Fibroblast of mammary gland (primary cell): ENCODE data around the gene SRMS.

Experiments used
- DNase-seq: peaks from one replicate; pipeline ENCODE4 v3.0.0-alpha.2; 2010; ENCODE audit warnings: low read depth
- H3K4me3 ChIP-seq: 2 replicates; pipeline ENCODE4 v1.5.1; 2011; ENCODE audit warnings: low read depth, mild to moderate bottlenecking, low read length, moderate library complexity; ENCODE audit not compliant: control insufficient read depth
- TF ChIP-seq, protein P1 (sequence below): conservative IDR thresholded peaks from 2 replicates; pipeline ENCODE4 v1.5.1; 2011; ENCODE audit warnings: low read depth, low read length, inconsistent platforms; ENCODE audit not compliant: control insufficient read depth, insufficient read depth

The SRMS gene

DNA sequence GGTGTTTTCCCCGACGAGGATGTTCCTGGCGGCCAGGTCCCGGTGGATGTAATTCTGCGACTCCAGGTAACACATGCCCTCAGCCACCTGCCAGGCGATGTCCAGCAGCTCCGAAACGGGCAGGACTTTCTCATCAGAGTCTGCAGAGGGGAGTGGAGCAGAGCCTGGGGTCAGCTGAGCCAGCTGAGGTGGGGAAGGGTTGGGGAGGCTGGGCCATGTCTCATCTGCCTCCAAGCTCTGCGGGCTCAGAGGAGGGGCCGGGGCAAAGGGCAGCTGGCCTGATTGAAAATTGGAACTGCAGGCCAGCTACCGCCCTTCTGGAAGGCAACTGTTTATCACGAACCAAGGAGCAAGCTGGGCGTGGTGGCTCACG lies 16.8 kb downstream of the SRMS start:
- DNase-seq: no peak
- H3K4me3 ChIP-seq: no peak overlapping the region
- TF ChIP-seq, protein P1, sequence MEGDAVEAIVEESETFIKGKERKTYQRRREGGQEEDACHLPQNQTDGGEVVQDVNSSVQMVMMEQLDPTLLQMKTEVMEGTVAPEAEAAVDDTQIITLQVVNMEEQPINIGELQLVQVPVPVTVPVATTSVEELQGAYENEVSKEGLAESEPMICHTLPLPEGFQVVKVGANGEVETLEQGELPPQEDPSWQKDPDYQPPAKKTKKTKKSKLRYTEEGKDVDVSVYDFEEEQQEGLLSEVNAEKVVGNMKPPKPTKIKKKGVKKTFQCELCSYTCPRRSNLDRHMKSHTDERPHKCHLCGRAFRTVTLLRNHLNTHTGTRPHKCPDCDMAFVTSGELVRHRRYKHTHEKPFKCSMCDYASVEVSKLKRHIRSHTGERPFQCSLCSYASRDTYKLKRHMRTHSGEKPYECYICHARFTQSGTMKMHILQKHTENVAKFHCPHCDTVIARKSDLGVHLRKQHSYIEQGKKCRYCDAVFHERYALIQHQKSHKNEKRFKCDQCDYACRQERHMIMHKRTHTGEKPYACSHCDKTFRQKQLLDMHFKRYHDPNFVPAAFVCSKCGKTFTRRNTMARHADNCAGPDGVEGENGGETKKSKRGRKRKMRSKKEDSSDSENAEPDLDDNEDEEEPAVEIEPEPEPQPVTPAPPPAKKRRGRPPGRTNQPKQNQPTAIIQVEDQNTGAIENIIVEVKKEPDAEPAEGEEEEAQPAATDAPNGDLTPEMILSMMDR: no peak

DNA sequence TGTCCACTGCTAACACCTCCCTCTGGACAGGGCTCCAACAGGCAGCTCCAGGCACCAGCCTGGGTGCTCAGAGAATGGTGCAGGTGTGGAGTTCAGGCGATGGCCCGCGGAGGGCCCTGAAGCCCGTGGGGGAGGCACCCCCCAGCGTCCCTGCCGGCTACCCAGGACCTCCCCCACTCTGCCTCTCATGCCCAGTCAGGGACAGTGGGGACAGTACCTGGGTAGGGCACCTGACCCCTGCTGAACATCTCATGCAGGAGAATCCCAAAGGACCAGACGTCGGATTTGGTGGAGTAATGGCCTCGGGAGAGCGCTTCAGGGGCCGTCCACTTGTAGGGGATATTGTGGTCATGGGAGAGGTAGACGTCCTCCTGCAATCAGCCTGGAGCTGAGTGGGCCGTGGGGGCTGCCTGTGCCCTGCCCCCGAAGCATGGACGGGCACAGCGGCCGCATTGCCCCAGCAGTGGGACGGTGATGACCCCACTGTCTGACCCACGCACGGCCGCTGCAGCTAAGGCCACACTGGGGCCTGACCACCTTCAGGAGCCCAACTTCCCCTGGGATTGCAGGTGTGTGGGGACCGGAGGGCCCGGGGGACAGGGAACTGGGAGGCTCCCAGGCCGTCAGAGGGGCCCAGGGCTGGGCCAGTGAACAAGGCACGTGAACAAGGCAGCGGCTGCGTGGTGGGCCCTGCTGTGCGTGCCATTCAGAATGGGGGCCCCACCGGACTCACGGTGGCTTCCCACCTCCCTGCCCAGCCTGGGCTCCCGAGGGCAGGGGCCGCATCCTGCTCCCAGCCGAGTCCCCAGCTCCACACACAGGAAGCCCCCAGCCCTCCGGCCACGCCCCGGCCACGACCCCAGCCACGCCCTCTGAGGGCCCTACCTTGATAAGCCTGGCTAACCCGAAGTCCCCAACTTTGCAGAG lies 17.4 kb downstream of the SRMS start:
- DNase-seq: no peak
- no peak overlapping the region for H3K4me3 ChIP-seq
- TF ChIP-seq, protein P1: no peak

DNA sequence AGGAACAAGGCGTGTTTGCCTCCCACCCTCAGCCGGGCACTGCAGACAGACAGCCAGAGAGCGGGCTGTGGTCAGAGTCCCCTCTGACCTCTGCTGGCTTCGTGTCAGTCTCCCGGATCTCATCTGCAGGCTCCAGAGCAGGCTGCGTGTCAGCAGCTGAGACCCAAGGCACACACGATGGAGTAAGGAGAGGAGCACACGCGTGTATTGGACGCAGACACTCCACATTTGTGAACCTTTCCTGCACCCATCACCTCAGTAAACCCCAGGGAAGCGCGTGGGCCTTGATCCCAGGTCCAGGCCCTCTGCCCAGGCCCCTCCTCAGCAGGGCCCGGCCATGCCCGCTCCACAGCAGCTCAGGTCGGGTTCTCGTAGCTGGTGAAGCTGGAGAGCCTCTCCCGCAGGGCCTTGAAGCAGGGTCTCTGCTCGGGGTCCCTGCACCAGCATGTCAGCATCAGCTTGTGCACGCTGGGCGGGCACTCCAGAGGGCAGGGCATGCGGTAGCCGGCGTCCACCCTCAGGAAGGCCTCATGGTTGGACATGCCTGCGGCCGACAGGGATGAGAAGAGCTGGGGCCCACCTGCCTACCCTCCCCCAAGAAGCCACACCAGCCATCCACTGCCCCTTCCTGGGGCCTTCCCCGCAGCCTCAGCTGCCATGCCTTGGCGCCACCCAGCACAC lies 18.2 kb downstream of the SRMS start:
- TF ChIP-seq, protein P1: no peak
- no peak overlapping the region for H3K4me3 ChIP-seq
- no peak for DNase-seq

DNA sequence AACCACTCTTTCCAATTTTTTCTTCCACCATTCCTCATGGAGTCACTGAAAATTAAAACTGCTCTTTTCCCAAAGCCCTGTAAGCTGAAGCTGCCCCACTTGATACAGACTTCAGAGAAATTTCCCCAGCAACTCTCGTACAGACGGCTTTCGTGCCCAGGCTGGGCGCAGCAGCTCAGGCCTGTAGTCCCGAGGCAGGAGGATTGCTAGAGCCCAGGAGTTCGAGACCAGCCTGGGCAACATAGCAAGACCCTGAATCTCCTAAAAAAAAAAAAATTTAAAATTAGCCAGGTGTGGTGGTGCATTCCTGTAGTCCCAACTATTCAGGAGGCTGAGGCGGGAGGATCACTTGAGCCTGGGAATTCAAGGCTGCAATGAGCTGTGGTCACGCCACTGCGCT lies 20.4 kb downstream of the SRMS start:
- DNase-seq: no peak
- H3K4me3 ChIP-seq: no peak overlapping the region
- TF ChIP-seq, protein P1: no peak

DNA sequence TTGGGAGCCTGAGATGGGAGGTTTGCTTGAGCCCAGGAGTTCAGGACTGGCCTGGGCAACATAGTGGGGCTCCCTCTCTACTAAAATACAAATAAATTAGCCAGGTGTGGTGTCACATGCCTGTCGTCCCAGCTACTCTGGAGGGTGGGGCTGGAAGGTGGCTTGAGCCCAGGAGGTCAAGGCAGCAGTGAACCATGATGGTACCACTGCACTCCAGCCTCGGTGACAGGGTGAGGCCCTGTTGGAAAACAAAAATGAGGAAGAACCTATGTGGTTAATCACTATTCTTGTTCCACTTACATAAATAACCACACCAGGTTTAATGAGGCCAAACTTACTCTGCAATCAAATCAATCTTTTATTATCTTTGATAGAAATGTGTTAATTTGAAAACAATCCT lies 21.6 kb downstream of the SRMS start:
- TF ChIP-seq, protein P1: no peak
- H3K4me3 ChIP-seq: no peak overlapping the region
- no peak for DNase-seq

DNA sequence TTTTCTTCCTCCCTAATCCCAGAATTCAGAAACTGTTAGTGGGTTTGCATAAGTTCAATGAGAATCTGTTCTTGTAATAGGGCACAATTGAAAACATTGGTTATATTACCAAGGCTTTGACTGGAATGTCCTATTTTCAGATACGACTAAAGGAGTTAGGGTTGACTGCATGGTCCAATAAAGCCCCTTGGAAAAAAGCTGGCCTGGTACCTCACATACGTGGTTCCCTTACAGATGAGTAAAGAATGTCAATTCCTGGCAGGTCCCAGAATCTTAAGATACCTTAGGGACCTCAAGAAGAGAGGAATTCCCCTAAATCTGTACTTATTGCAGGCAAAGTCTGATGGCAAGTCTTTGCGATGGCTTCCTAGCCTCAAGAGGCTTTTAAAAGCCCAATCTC lies 22.4 kb downstream of the SRMS start:
- no peak overlapping the region for H3K4me3 ChIP-seq
- TF ChIP-seq, protein P1: no peak
- no peak for DNase-seq
